T-helper 2 cell treated with Interferon-gamma antibody and Interleukin-4, amounts not matched to agents 100 ng/mL and 5 ng/mL, for 36 hours (primary cell): Measurements from ENCODE around the gene DSG2. TPM values are rescaled to one million over a fixed set of nuclear protein-coding genes. Genes with fewer than 3 reads are reported as not detected.
"Not testable (repeated sequence)": the region's sequence is repeated elsewhere in the genome, so short reads cannot be mapped to it uniquely, and the experiment has no call there.

Source experiments
- intact Hi-C: fragments of 100-400 bp; cut with micrococcal nuclease; formaldehyde crosslinking; loops from one replicate; pipeline ENCODE4 v1.15.1; 2023
- total RNA-seq: library from RNA; stranded (reverse); gene quantifications from 2 replicates; pipeline ENCODE4 v1.2.3, GENCODE V29; 2022

Gene DSG2
- total RNA-seq = 1.2 and 1.3 TPM in 2 replicates

GRCh38 chr18:31497836-31498573 lies at the start of gene DSG2:
Gene DSG2 (plus strand): TSS chr18:31498177. CDS start chr18:31498252, 75 bp downstream.
- intact Hi-C loops = no loop called here

GRCh38 chr18:31450409-31450808 lies 47.6 kb upstream of the DSG2 start:
- intact Hi-C loops = no loop called here

GRCh38 chr18:31451625-31452024 lies 46.4 kb upstream of the DSG2 start:
- intact Hi-C loops = no loop called here

DNA sequence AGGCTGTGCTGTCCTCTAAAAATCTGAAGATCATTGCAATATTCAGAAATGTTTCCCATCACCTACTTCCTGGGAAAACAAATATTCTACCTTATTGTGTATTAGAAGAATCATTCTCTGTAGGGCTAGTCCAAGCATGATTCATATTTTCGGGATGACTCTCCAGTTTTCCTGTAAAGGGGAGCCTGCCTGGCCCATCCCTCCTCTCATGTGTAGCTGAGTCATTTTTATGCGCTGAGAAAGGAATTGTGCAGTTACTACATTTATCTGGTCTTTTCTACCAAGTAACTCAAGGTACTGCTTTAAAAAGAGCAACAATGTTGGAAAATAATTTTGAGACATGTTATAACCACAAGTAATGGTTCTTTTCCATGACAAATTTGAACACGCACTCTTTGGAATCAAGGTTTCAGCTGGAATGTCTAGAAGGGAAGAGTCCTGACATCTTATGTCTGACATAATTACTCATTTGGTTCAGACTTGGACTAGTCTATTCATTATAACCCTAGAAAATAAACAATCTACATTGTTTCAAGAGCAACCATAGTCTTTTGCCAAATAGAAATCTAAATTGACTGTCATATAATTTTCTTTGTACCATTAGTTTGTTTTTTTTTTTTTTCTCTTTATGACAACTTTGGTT lies 43.8 kb upstream of the DSG2 start:
- intact Hi-C loops = no loop called here

DNA sequence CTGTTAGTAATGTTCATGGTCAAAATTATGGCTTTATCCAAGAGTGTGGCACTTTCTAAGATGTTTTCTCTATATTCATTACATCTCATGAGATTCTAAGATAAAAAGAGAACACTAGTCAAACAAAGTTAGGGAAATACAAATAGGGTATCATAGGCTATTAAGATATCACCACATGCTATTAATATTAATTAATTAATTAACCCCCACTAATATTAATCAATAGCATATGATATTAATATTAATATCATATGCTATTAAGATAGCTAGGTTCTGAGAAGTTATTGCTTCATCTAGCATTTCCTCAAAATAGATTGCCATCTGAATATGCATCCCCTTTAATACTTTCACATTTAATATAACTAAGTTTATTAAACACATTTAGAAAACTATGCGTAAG lies 28.3 kb upstream of the DSG2 start:
- intact Hi-C loops = no loop called here

GRCh38 chr18:31478688-31479087 lies 19.3 kb upstream of the DSG2 start:
- intact Hi-C loops = no loop called here

GRCh38 chr18:31482051-31482450 lies 15.9 kb upstream of the DSG2 start:
- intact Hi-C loops = no loop called here

DNA sequence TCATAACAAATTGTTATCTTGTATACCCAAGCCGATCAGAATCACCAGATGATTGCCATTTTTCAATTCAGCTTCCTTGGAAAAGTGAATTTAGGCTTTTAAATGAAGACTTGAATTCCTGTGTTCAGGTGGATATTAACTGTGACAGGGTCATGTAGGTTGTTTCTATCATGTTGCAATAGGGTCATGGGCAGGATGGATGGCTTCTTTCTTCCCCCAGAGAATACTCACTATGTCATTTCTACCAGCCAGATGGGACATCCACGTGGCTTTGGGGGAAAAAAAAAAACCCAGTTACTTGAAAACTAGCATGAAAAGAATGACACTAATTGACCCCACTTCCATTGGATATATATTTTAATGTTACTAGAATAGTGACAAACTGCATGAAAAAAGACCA lies 14.6 kb upstream of the DSG2 start:
- intact Hi-C loops = no loop called here

DNA sequence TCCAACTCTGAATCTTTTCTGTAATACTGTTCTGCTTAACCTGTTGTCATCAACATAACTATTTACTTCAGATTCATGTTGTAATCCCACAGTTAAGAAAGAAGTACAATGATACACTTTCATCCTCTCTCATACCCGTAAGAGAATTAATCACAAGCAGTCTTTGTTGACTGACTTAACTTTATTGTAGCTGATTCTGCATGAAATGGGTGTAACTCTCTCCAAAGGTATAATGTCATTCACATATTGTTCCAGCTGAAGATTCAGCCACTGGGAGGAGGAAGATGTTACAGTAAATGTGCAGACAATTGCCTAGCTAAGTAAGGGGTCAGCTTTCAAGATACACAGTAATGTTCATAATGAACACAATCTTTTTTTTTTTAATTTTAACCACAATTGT lies 13.5 kb upstream of the DSG2 start:
- intact Hi-C loops = no loop called here

DNA sequence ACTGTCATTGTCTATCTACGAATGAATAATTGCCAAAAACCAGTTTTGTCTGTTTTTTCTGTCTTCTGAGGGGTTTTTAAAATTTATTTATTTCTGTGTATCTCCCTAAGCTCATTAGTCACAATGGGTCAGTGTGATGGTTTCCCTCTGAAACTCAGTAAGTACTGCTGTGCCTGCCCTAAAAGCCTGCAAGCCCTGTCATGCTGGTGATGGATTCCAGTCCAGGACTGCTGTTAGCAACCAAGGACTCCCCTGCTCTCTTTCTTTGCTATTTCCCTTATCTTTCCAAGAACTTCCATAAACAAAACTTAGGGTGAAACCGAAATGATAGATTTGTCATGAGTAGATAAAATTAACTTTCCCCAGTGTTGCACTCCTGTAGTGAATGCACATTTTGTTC lies 11.8 kb upstream of the DSG2 start:
- intact Hi-C loops = no loop called here

DNA sequence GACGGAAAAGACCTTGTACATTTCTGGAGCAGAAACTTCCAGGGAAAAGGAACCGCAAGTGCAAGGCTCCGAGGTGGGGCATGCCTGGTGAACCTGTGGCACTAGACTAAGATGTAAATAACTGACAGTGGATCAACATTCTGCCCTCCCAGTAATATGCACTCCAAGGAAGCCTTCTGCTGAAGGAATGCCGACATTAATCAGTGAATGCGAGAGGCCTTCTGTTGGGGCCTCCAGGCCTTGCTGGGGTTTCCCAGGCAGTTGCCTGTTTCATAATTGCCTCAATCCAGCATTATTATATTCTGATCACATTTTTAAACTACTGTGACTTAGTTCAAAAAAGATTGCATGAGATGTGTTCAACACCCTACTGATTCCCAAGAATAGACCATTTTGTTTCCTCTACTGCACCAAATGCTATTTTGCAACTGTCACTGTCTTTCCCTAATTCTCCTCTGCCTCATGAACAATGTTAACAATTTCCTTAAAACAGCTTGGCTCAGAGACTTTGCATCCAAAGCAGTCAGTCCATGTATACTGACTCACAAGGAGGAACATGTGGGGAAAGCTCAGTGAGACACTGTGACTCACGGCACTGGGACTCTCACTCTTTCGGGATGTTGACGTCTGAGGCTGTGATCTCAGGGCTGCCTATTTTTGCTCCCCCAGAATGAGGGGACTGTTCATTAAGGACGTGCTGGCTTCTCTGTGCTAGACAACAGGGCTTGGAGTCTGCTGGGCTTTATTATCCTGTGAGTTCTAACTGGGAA lies 10.5 kb upstream of the DSG2 start:
- intact Hi-C loops = no loop called here

DNA sequence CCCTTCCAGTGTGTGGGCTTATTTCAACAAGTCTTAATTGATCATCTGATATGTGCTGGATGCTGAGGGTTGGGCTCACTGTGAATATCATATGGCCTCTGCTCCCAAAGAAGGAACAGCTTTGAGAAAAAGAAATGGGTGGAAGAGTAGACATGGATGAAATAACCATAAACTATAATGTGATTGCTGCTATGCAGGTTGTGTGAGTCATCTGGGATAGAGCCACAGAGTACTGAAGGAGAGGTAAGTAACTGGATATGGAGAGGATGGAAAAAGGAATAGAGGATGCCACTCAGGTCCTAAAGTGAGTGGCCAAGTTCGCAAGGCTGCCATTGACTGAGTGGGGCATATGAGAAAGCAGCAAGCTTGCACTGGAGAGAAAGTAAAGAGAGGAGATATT lies 8.7 kb upstream of the DSG2 start:
- intact Hi-C loops = no loop called here

GRCh38 chr18:31490387-31490786 lies 7.6 kb upstream of the DSG2 start:
- intact Hi-C loops = no loop called here

DNA sequence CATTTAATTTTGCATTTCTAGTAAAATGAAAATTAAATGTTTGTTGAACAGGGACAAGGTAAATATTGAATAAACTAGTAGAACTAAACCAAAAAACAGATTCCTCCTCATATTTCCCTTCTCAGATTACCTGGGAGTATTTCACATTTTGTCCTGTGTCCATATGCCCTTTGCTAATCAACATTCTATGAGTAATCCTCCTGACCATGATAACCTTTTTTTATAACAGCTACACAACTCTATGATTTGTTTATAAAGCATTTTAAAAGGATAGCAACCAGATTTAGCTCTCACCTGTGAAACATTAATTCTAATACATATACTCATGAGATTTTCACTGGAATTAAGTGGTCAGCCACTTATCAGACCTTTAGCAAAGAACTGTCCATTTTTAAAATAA lies 7.1 kb upstream of the DSG2 start:
- intact Hi-C loops = no loop called here

- intact Hi-C loops = no loop called here
These were observed 6.4 kb upstream of the DSG2 start for GRCh38 chr18:31491586-31491985.

GRCh38 chr18:31492671-31493070 lies 5.3 kb upstream of the DSG2 start:
- intact Hi-C loops = no loop called here

DNA sequence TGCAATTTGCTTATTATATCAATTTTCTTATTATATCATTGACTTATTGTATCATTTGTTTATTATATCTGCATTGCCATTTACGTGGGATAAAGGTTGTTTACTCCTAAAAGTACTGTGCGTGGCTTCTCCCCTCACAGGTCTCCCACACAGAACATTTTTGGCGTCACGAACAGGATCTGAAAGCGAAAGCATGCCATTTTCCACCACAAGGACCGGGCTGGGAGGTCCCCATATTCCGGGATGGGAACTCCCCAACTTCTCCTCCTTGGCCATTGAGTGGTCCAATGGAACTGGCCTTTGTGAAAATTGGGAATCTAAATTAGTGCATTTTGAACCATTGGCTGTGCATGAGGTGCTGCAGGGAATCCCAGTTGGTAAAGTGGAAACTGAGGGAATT lies 4.8 kb upstream of the DSG2 start:
- intact Hi-C loops = no loop called here

DNA sequence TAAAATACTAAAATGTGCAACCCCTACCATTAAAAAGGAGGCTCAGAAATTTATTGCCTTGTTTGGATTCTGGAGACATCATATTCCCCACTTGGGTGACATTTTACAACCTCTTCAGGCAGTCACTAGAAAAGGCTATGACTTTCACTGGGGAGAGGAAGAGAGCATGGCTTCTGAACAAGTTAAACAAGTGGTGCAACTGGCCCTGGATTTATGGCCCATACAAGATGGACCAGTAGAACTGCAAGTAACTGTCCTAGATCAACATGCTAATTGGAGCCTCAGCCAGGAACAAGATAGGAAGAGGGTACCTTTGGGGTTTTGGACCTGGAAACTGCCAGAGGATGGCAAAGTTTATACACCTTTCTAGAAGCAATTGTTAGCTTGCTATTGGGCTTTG lies 4.0 kb upstream of the DSG2 start:
- intact Hi-C loops = no loop called here

DNA sequence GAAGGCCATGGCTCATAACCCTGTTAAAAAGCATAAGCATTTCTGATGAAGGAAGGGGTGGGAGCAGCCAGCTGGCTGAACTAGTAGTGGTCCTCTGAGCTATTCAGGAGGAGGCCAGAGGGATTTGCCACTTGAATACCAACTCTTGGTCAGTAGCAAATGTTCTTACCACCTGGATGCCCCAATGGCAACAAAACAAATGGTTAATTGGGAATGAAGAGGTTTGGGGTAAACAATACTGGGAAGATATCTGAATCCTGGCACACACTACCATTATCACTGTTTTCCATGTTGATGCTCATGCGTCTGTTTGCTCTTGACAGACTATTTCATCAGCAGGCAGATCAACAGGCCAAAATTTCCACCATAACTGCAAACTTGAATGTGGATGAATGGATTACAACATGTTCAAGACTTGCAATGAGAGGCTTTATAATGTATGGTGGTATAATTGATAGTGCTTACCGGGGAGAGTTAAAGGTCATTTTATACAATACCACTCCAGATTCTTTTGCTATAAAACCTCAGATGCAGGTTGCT lies 3.2 kb upstream of the DSG2 start:
- intact Hi-C loops = not testable (repeated sequence)

GRCh38 chr18:31497404-31497835 lies 557 bp upstream of the DSG2 start:
- intact Hi-C loops = no loop called here

- intact Hi-C loops = no loop called here
These were observed 872 bp downstream of the DSG2 start for GRCh38 chr18:31498574-31499524.
